HG02840 (cell line): ENCODE measurements around the gene WIPF1.

Source experiments
- ATAC-seq: cut with Tn5 transposase; IDR thresholded peaks from one replicate; pipeline ENCODE4 v1.9.1; 2021; ENCODE audit warnings: mild to moderate bottlenecking, moderate library complexity, moderate number of reproducible peaks; ENCODE audit not compliant: unreplicated experiment, low FRiP score

The WIPF1 gene

GRCh38 chr2:174599310-174599921, 1.8 kb upstream of the WIPF1 start:
- no peak for ATAC-seq

- no peak for ATAC-seq
Measured at GRCh38 chr2:174597009-174597344, 627 bp downstream of the WIPF1 start.

- ATAC-seq: no peak
Measured at GRCh38 chr2:174595891-174596397, 1.7 kb downstream of the WIPF1 start.

- no peak for ATAC-seq
Measured at GRCh38 chr2:174595116-174595809, 2.3 kb downstream of the WIPF1 start.

- ATAC-seq: no peak
Measured at GRCh38 chr2:174594456-174594855, 3.1 kb downstream of the WIPF1 start.

GRCh38 chr2:174593574-174594203, 3.9 kb downstream of the WIPF1 start:
- ATAC-seq: peak; percentile 50

- no peak for ATAC-seq
Measured at GRCh38 chr2:174593041-174593440, 4.6 kb downstream of the WIPF1 start.

GRCh38 chr2:174591740-174592139, 5.9 kb downstream of the WIPF1 start:
- no peak for ATAC-seq

- ATAC-seq: no peak
Measured at GRCh38 chr2:174590928-174591648, 6.5 kb downstream of the WIPF1 start.

GRCh38 chr2:174590346-174590745, 7.3 kb downstream of the WIPF1 start:
- no peak for ATAC-seq

- ATAC-seq: no peak
Measured at GRCh38 chr2:174589334-174589733, 8.3 kb downstream of the WIPF1 start.

GRCh38 chr2:174588463-174588862, 9.1 kb downstream of the WIPF1 start:
- ATAC-seq: no peak

- no peak for ATAC-seq
Measured at GRCh38 chr2:174587579-174587978, 10.0 kb downstream of the WIPF1 start.

- ATAC-seq: no peak
Measured at GRCh38 chr2:174586418-174587295, 10.9 kb downstream of the WIPF1 start.

- no peak for ATAC-seq
Measured at GRCh38 chr2:174585657-174586252, 11.8 kb downstream of the WIPF1 start.

- no peak for ATAC-seq
Measured at GRCh38 chr2:174585146-174585545, 12.5 kb downstream of the WIPF1 start.

GRCh38 chr2:174581491-174581890, 16.1 kb downstream of the WIPF1 start:
- no peak for ATAC-seq

GRCh38 chr2:174580951-174581350, 16.7 kb downstream of the WIPF1 start:
- ATAC-seq: no peak

- ATAC-seq: no peak
Measured at GRCh38 chr2:174577967-174578589, 19.5 kb downstream of the WIPF1 start.
